HEK293 (cell line): Measurements from ENCODE around the gene KLK1.

Source experiments
- CTCF ChIA-PET: fragments of 350-600 bp; formaldehyde crosslinking; extraction: SDS; loops from one replicate; lab custom pipeline; 2021; ENCODE audit warnings: antibody characterized with exemption; lab: Yijun Ruan, JAX
- POLR2A ChIA-PET: fragments of 300-600 bp; formaldehyde crosslinking; extraction: SDS; loops from one replicate; lab custom pipeline; 2020; ENCODE audit warnings: antibody characterized with exemption, inconsistent platforms; lab: Yijun Ruan, JAX
- H3K27ac ChIP-seq: fragments of 200-500 bp; sonication (Bioruptor generic); 2 replicates; pipeline ENCODE4 v1.5.1; 2014; ENCODE audit warnings: low read depth, low read length, control low read depth, inconsistent platforms; ENCODE audit errors: extremely low read depth
- H3K36me3 ChIP-seq, 2 experiments: fragments of 200-500 bp in 1 of 2; sonication (Bioruptor generic) in 1 of 2; 1 replicate in 1 of 2; 2 replicates in 1 of 2; pipeline ENCODE4 v1.5.1; 2014 to 2017; ENCODE audit warnings: inconsistent platforms in 2 of 2, low read length in 2 of 2; ENCODE audit not compliant: control insufficient read depth in 2 of 2, insufficient read depth in 1 of 2
- H3K4me1 ChIP-seq: fragments of 200-500 bp; sonication (Bioruptor generic); 2 replicates; pipeline ENCODE4 v1.5.1; 2014; ENCODE audit warnings: mild to moderate bottlenecking, low read length, inconsistent platforms; ENCODE audit not compliant: control insufficient read depth, insufficient read depth
- H3K4me3 ChIP-seq: 2 replicates; pipeline ENCODE4 v1.5.1; 2011; ENCODE audit warnings: low read depth, mild to moderate bottlenecking, control low read depth, low read length, moderate library complexity
- H3K9me3 ChIP-seq: fragments of 200-500 bp; sonication (Bioruptor generic); 2 replicates; pipeline ENCODE4 v1.5.1; 2014; ENCODE audit warnings: low read depth, low read length, inconsistent platforms; ENCODE audit not compliant: control insufficient read depth, insufficient read depth
- EGR2 ChIP-seq: fragments of 450-650 bp; formaldehyde crosslinking; IDR thresholded peaks from 2 replicates; pipeline ENCODE4 v1.5.1; 2016; ENCODE audit warnings: low read depth, missing biosample characterization, missing genetic modification characterization
- IKZF3 ChIP-seq: fragments of 450-650 bp; IDR thresholded peaks from 2 replicates; pipeline ENCODE4 v1.5.0; 2018; ENCODE audit warnings: missing biosample characterization, mild to moderate bottlenecking, missing genetic modification characterization, moderate library complexity
- KLF7 ChIP-seq: fragments of 450-650 bp; formaldehyde crosslinking; IDR thresholded peaks from 2 replicates; pipeline ENCODE4 v1.5.1; 2016; ENCODE audit warnings: missing biosample characterization, missing genetic modification characterization, borderline replicate concordance
- OVOL3 ChIP-seq: fragments of 450-650 bp; formaldehyde crosslinking; IDR thresholded peaks from 2 replicates; pipeline ENCODE4 v1.5.1; 2016; ENCODE audit warnings: missing biosample characterization, missing genetic modification characterization
- ZBTB10 ChIP-seq: fragments of 450-650 bp; formaldehyde crosslinking; IDR thresholded peaks from 2 replicates; pipeline ENCODE4 v1.5.1; 2016; ENCODE audit warnings: missing biosample characterization, missing genetic modification characterization
- ZBTB11 ChIP-seq: fragments of 450-650 bp; formaldehyde crosslinking; conservative IDR thresholded peaks from 2 replicates; pipeline ENCODE4 v1.5.1; 2016; ENCODE audit warnings: low read depth, missing biosample characterization, missing genetic modification characterization
- ZBTB17 ChIP-seq: fragments of 450-650 bp; formaldehyde crosslinking; IDR thresholded peaks from 2 replicates; pipeline ENCODE4 v1.5.1; 2016; ENCODE audit warnings: missing biosample characterization, missing genetic modification characterization
- ZBTB44 ChIP-seq: fragments of 450-650 bp; IDR thresholded peaks from 2 replicates; pipeline ENCODE4 v1.5.1; 2018; ENCODE audit warnings: missing biosample characterization, mild to moderate bottlenecking, missing genetic modification characterization
- ZFP69B ChIP-seq: fragments of 450-650 bp; formaldehyde crosslinking; IDR thresholded peaks from 2 replicates; pipeline ENCODE4 v1.5.1; 2016; ENCODE audit warnings: missing biosample characterization, missing genetic modification characterization
- ZNF174 ChIP-seq: fragments of 450-650 bp; formaldehyde crosslinking; IDR thresholded peaks from 2 replicates; pipeline ENCODE4 v1.5.0; 2017; ENCODE audit warnings: missing biosample characterization, mild to moderate bottlenecking, missing genetic modification characterization
- ZNF175 ChIP-seq: fragments of 450-650 bp; formaldehyde crosslinking; IDR thresholded peaks from 2 replicates; pipeline ENCODE4 v1.5.1; 2016; ENCODE audit warnings: missing biosample characterization, missing genetic modification characterization
- ZNF292 ChIP-seq: fragments of 450-650 bp; formaldehyde crosslinking; IDR thresholded peaks from 2 replicates; pipeline ENCODE4 v1.5.1; 2016; ENCODE audit warnings: low read depth, missing biosample characterization, missing genetic modification characterization, borderline replicate concordance
- ZNF514 ChIP-seq: fragments of 450-650 bp; formaldehyde crosslinking; IDR thresholded peaks from 2 replicates; pipeline ENCODE4 v1.5.1; 2016; ENCODE audit warnings: missing biosample characterization, missing genetic modification characterization
- ZNF529 ChIP-seq: fragments of 450-650 bp; formaldehyde crosslinking; IDR thresholded peaks from 2 replicates; pipeline ENCODE4 v1.5.1; 2017; ENCODE audit warnings: missing genetic modification characterization, missing biosample characterization; ENCODE audit not compliant: insufficient replicate concordance
- ZNF548 ChIP-seq: fragments of 450-650 bp; formaldehyde crosslinking; IDR thresholded peaks from 2 replicates; pipeline ENCODE4 v1.5.1; 2016; ENCODE audit warnings: missing biosample characterization, missing genetic modification characterization
- ZNF600 ChIP-seq: fragments of 450-650 bp; formaldehyde crosslinking; IDR thresholded peaks from 2 replicates; pipeline ENCODE4 v1.5.1; 2016; ENCODE audit warnings: missing biosample characterization, missing genetic modification characterization
- ZNF610 ChIP-seq: fragments of 450-650 bp; formaldehyde crosslinking; IDR thresholded peaks from 2 replicates; pipeline ENCODE4 v1.5.1; 2016; ENCODE audit warnings: missing biosample characterization, missing genetic modification characterization, borderline replicate concordance
- ZNF692 ChIP-seq: fragments of 450-650 bp; formaldehyde crosslinking; IDR thresholded peaks from 2 replicates; pipeline ENCODE4 v1.5.1; 2016; ENCODE audit warnings: missing biosample characterization, missing genetic modification characterization
- ZNF707 ChIP-seq: fragments of 450-650 bp; formaldehyde crosslinking; IDR thresholded peaks from 2 replicates; pipeline ENCODE4 v1.5.1; 2016; ENCODE audit warnings: missing biosample characterization, missing genetic modification characterization
- ZNF76 ChIP-seq: fragments of 450-650 bp; formaldehyde crosslinking; IDR thresholded peaks from 2 replicates; pipeline ENCODE4; 2016; ENCODE audit warnings: low read depth, missing biosample characterization, missing genetic modification characterization, borderline replicate concordance
- ZNF837 ChIP-seq: fragments of 450-650 bp; formaldehyde crosslinking; IDR thresholded peaks from 2 replicates; pipeline ENCODE4 v1.5.1; 2016; ENCODE audit warnings: missing biosample characterization, missing genetic modification characterization
- ZSCAN18 ChIP-seq: fragments of 450-650 bp; formaldehyde crosslinking; IDR thresholded peaks from 2 replicates; pipeline ENCODE4 v1.5.1; 2016; ENCODE audit warnings: missing biosample characterization, missing genetic modification characterization

Gene KLK1

GRCh38 chr19:50793558-50794065 is 30.0 kb downstream of the KLK1 start:
- CTCF ChIA-PET, result interaction anchor here (0.7 to 9.4 kb wide), 4 partner anchors 37 to 131 kb away, joined by 4 to 79 read pairs (median 5); no protein-coding TSS in a partner anchor
- TF ChIP-seq ZBTB17 (no peak), ZFP69B (tag by site-specific recombination) (peak; percentile 86), ZNF837 (tag by site-specific recombination) (peak; percentile 32; the same call in 1 of the 2 replicates), KLF7 (tag by site-specific recombination) (no peak), ZBTB11 (tag by site-specific recombination) (no peak), ZSCAN18 (tag by site-specific recombination) (no peak), EGR2 (tag by site-specific recombination) (no peak), OVOL3 (tag by site-specific recombination) (no peak), ZNF174 (no peak), ZNF600 (tag by site-specific recombination) (peak; percentile 52; the same call in 1 of the 2 replicates), ZBTB10 (tag by site-specific recombination) (no peak), ZNF529 (no peak), ZNF514 (tag by site-specific recombination) (no peak), ZNF707 (tag by site-specific recombination) (no peak), ZNF692 (tag by site-specific recombination) (peak; percentile 90), ZBTB44 (tag by site-specific recombination) (no peak), ZNF292 (tag by site-specific recombination) (no peak), ZNF610 (no peak), IKZF3 (tag by site-specific recombination) (no peak), ZNF175 (0 out of 2 replicates have a peak, but pooled peaks have one; percentile 12), ZNF76 (tag by site-specific recombination) (no peak), ZNF548 (tag by site-specific recombination) (no peak)
- no peak overlapping the region for H3K4me3 ChIP-seq
- no peak overlapping the region for H3K27ac ChIP-seq
- POLR2A ChIA-PET, result interaction anchor here (1.1 to 7.9 kb wide), 6 partner anchors 9 to 223 kb away, joined by 3 to 85 read pairs (median 6); no protein-coding TSS in a partner anchor
- H3K36me3 ChIP-seq, result peaks cover 6 to 35% of the 10 kb centered on the region in 2 experiments; a peak in 2 of 3 replicates
- H3K4me1 ChIP-seq, result peaks cover 4% of the 10 kb centered on the region; the same call in 1 of the 2 replicates
- H3K9me3 ChIP-seq, result no peaks in the 10 kb centered on the region
